HG03108 (cell line): ENCODE data around the gene KAT2A.

Experiments used
- ATAC-seq: cut with Tn5 transposase; IDR thresholded peaks from one replicate; pipeline ENCODE4 v1.9.1; 2021; ENCODE audit warnings: moderate library complexity; ENCODE audit not compliant: unreplicated experiment

Gene KAT2A

GRCh38 chr17:42116705-42117396, 4.3 kb downstream of the KAT2A start:
- ATAC-seq, result no peak

GRCh38 chr17:42114118-42114517, 7.0 kb downstream of the KAT2A start:
- no peak for ATAC-seq

- ATAC-seq, result no peak
Observed at GRCh38 chr17:42113293-42114069, 7.7 kb downstream of the KAT2A start.

- peak; percentile 55 for ATAC-seq
Observed at GRCh38 chr17:42112552-42113176, 8.5 kb downstream of the KAT2A start, which contains the start of gene DHX58. TSS of gene DHX58 (minus strand) at chr17:42112714. CDS start at chr17:42111892, 822 bp downstream.

GRCh38 chr17:42111871-42112551, 9.2 kb downstream of the KAT2A start:
- no peak for ATAC-seq

GRCh38 chr17:42111265-42111636, 9.9 kb downstream of the KAT2A start:
- ATAC-seq, result no peak

GRCh38 chr17:42110301-42111264, 10.6 kb downstream of the KAT2A start:
- ATAC-seq, result no peak

- no peak for ATAC-seq
Observed at GRCh38 chr17:42109086-42109485, 12.1 kb downstream of the KAT2A start.

- peak; percentile 59 for ATAC-seq
Observed at GRCh38 chr17:42107597-42108576, 13.3 kb downstream of the KAT2A start.

- no peak for ATAC-seq
Observed at GRCh38 chr17:42107124-42107523, 14.0 kb downstream of the KAT2A start.

GRCh38 chr17:42106009-42106408, 15.2 kb downstream of the KAT2A start:
- no peak for ATAC-seq

GRCh38 chr17:42104264-42104663, 16.9 kb downstream of the KAT2A start:
- ATAC-seq, result no peak

GRCh38 chr17:42103221-42103954, 17.8 kb downstream of the KAT2A start:
- no peak for ATAC-seq

GRCh38 chr17:42101513-42102292, 19.5 kb downstream of the KAT2A start:
- ATAC-seq, result no peak

- no peak for ATAC-seq
Observed at GRCh38 chr17:42098730-42099399, 22.3 kb downstream of the KAT2A start.

GRCh38 chr17:42097691-42098631, 23.2 kb downstream of the KAT2A start, which contains the start of gene ZNF385C:
TSS of gene ZNF385C (minus strand) at chr17:42098473. CDS start at chr17:42063056, 35,417 bp downstream.
- ATAC-seq, result no peak
